A673 (cell line): ENCODE results near the gene METTL23. TPM values are rescaled to one million over a fixed set of nuclear protein-coding genes. Genes with fewer than 3 reads are reported as not detected.
"Not testable (repeated sequence)": the region's sequence is repeated elsewhere in the genome, so short reads cannot be mapped to it uniquely, and the experiment has no call there.

Experiments
- BruUV-seq: library from RNA; stranded (reverse); fragments of 400-500 nt; replicated peaks from 2 replicates; lab custom pipeline; 2021; lab: Mats Ljungman, UMichigan
- CTCF ChIA-PET: fragments of 300-600 bp; sonication (Branson Sonifier 250); formaldehyde crosslinking; loops from one replicate; lab custom pipeline; 2022; ENCODE audit warnings: antibody characterized with exemption; lab: Charles Lee
- POLR2A ChIA-PET: fragments of 300-600 bp; sonication (Branson Sonifier 250); formaldehyde crosslinking; loops from one replicate; lab custom pipeline; 2022; ENCODE audit warnings: antibody characterized with exemption; ENCODE audit not compliant: low non-redundant PET; lab: Charles Lee
- DNase-seq: peaks from one replicate; pipeline ENCODE4 v3.0.0-alpha.2; 2015; ENCODE audit warnings: low spot score
- H3K27ac ChIP-seq: fragments of 200-600 bp; sonication (generic); 2 replicates; pipeline ENCODE4 v1.5.1; 2016; ENCODE audit warnings: mixed run types, low read depth, mild to moderate bottlenecking, mixed read lengths, antibody characterized with exemption, low read length; ENCODE audit not compliant: poor library complexity, severe bottlenecking
- H3K27me3 ChIP-seq: fragments of 200-600 bp; sonication (generic); replicated peaks from 2 replicates; pipeline ENCODE4 v1.6.1; 2017; ENCODE audit warnings: mixed run types, low read depth, mild to moderate bottlenecking, mixed read lengths, antibody characterized with exemption, low read length; ENCODE audit not compliant: insufficient read depth, poor library complexity
- H3K36me3 ChIP-seq: fragments of 200-600 bp; sonication (generic); 2 replicates; pipeline ENCODE4 v1.6.1; 2016; ENCODE audit warnings: mixed run types, mild to moderate bottlenecking, mixed read lengths, antibody characterized with exemption, low read length; ENCODE audit not compliant: insufficient read depth, poor library complexity, severe bottlenecking
- H3K4me1 ChIP-seq: fragments of 200-600 bp; sonication (generic); 2 replicates; pipeline ENCODE4 v1.6.1; 2017; ENCODE audit warnings: mixed run types, mild to moderate bottlenecking, mixed read lengths, antibody characterized with exemption, low read length; ENCODE audit not compliant: insufficient read depth, poor library complexity, severe bottlenecking
- H3K4me3 ChIP-seq: fragments of 200-600 bp; sonication (generic); 2 replicates; pipeline ENCODE4 v1.5.1; 2016; ENCODE audit warnings: low read depth, mixed run types, mild to moderate bottlenecking, mixed read lengths, low read length; ENCODE audit not compliant: poor library complexity, severe bottlenecking
- H3K9me3 ChIP-seq: fragments of 200-600 bp; sonication (generic); 2 replicates; pipeline ENCODE4 v1.6.1; 2016; ENCODE audit warnings: mixed run types, low read depth, mild to moderate bottlenecking, mixed read lengths, antibody characterized with exemption, low read length; ENCODE audit not compliant: poor library complexity, severe bottlenecking
- EZH2 ChIP-seq: fragments of 200-600 bp; sonication (generic); IDR thresholded peaks from 2 replicates; pipeline ENCODE4 v1.6.1; 2017; ENCODE audit warnings: borderline replicate concordance, low read depth, mild to moderate bottlenecking, mixed read lengths, antibody characterized with exemption, low read length; ENCODE audit not compliant: poor library complexity, severe bottlenecking
- intact Hi-C: fragments of 100-400 bp; cut with micrococcal nuclease; formaldehyde crosslinking; loops from one replicate; pipeline ENCODE4 v1.10.0; 2022; ENCODE audit not compliant: unreplicated experiment
- total RNA-seq: library from RNA; stranded (reverse); gene quantifications from 2 replicates; pipeline ENCODE4 v1.2.3, GENCODE V29; 2021
- TF ChIP-seq, protein P1 (sequence below): fragments of 300-800, 200-600 bp; sonication (generic); conservative IDR thresholded peaks from 2 replicates; pipeline ENCODE4 v1.5.1; 2017; ENCODE audit warnings: low read depth, mild to moderate bottlenecking, antibody characterized with exemption, low read length, moderate library complexity, mixed read lengths

The METTL23 gene
- total RNA-seq, 1 experiment from 2014 or later, result 42.4 TPM

GRCh38 chr17:76710863-76711611 lies 15.6 kb upstream of the METTL23 start, which contains the start of gene MXRA7:
Gene MXRA7 (minus strand): TSS chr17:76710965. CDS start chr17:76710946, 19 bp downstream.
- DNase-seq, result peak; percentile 70
- no TSS peak for BruUV-seq
- peak within 1 kb of the TSS; percentile 71 for H3K27ac ChIP-seq
- peak within 1 kb of the TSS; percentile 58 for H3K4me3 ChIP-seq
- intact Hi-C loops, result loop anchor here (10.0 kb wide), 1 partner anchor 146 kb away; a partner anchor contains a TSS
- H3K36me3 ChIP-seq, result no peaks in the 10 kb centered on the region
- ChIA-PET CTCF (no interaction called here), POLR2A (no interaction called here)
- peaks cover 39% of the 10 kb centered on the region for H3K4me1 ChIP-seq
- H3K27me3 ChIP-seq, result no peaks in the 10 kb centered on the region
- TF ChIP-seq, protein P1, sequence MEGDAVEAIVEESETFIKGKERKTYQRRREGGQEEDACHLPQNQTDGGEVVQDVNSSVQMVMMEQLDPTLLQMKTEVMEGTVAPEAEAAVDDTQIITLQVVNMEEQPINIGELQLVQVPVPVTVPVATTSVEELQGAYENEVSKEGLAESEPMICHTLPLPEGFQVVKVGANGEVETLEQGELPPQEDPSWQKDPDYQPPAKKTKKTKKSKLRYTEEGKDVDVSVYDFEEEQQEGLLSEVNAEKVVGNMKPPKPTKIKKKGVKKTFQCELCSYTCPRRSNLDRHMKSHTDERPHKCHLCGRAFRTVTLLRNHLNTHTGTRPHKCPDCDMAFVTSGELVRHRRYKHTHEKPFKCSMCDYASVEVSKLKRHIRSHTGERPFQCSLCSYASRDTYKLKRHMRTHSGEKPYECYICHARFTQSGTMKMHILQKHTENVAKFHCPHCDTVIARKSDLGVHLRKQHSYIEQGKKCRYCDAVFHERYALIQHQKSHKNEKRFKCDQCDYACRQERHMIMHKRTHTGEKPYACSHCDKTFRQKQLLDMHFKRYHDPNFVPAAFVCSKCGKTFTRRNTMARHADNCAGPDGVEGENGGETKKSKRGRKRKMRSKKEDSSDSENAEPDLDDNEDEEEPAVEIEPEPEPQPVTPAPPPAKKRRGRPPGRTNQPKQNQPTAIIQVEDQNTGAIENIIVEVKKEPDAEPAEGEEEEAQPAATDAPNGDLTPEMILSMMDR, result no peak
- TF ChIP-seq EZH2, result no peak
- H3K9me3 ChIP-seq, result no peaks in the 10 kb centered on the region

DNA sequence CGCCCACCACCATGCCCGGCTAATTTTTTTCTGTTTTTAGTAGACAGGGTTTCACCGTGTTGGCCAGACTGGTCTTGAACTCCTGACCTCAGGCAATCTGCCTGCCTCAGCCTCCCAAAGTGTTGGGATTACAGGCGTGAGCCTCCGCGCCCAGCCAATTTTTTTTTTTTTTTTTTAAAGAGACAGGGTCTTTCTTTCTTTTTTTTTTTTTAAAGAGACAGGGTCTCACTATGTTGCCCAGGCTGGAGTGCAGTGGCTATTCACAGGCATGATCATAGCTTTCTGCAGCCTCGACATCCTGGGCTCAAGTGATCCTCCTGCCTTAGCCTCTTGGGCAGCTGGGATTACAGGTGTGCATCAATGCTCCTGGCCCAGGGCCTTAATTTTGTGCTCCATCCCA lies 14.3 kb upstream of the METTL23 start:
- intact Hi-C loops, result loop anchor here (10.0 kb wide), 1 partner anchor 148 kb away; a partner anchor contains a TSS
- DNase-seq, CTCF ChIA-PET, POLR2A ChIA-PET, H3K27ac ChIP-seq, H3K4me3 ChIP-seq, H3K9me3 ChIP-seq, BruUV-seq, H3K27me3 ChIP-seq, H3K36me3 ChIP-seq: not testable (repeated sequence)
- peaks cover 52% of the 10 kb centered on the region for H3K4me1 ChIP-seq

DNA sequence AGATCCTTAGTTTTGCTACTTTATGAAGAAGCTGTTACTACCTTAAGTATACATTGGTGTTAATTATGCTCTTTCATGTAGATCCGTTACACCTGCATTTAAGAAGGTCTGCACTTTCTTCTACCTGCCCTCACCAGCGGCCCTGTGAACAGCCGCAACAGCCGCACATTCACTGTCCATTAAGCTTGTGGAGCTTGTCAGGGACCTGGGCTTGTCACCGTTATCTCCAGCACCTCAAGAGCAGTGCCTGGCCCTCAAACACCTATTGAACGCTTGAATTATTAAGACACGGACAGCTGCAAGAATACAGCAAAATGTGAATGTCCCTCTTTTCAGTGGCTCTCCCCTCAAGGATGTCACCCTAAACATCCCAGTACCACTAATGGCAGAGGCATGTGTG lies 12.9 kb upstream of the METTL23 start:
- BruUV-seq, result no TSS peak
- intact Hi-C loops, result loop anchor here (10.0 kb wide), 1 partner anchor 149 kb away; a partner anchor contains a TSS
- Histone ChIP-seq H3K4me3 (no peak overlapping the region), H3K27me3 (no peaks in the 10 kb centered on the region), H3K36me3 (peaks cover 18% of the 10 kb centered on the region), H3K4me1 (peaks cover 50% of the 10 kb centered on the region), H3K9me3 (no peaks in the 10 kb centered on the region), H3K27ac (no peak overlapping the region)
- no peak for DNase-seq
- CTCF ChIA-PET, result no interaction called here
- POLR2A ChIA-PET, result no interaction called here
- no peak for TF ChIP-seq EZH2
- TF ChIP-seq, protein P1, result no peak
